HepG2 (cell line): ENCODE measurements around the gene JAK1. TPM values are rescaled to one million over a fixed set of nuclear protein-coding genes. Genes with fewer than 3 reads are reported as not detected.

Experiments
- ATAC-seq: fragments of 200-7000 bp; cut with Tn5 transposase; 3 replicates; pipeline ENCODE4 v1.9.1; 2020; ENCODE audit warnings: mild to moderate bottlenecking, moderate library complexity
- BruUV-seq: library from RNA; stranded (reverse); fragments of 400-500 nt; replicated peaks from 2 replicates; lab custom pipeline; 2021; lab: Mats Ljungman, UMichigan
- CTCF ChIA-PET: fragments of 300-600 bp; formaldehyde crosslinking; extraction: SDS; loops from one replicate; lab custom pipeline; 2021; ENCODE audit warnings: low total read pairs, inconsistent platforms, low intra/inter-chr PET ratio; lab: Yijun Ruan, JAX
- POLR2A ChIA-PET: fragments of 350-600 bp; sonication (Branson Sonifier 250); formaldehyde crosslinking; loops from one replicate; lab custom pipeline; 2020; ENCODE audit warnings: antibody characterized with exemption, inconsistent platforms; lab: Yijun Ruan, JAX
- DNase-seq: peaks from one replicate; pipeline ENCODE4 v3.0.0-alpha.2; 2015; ENCODE audit warnings: low spot score
- FAIRE-seq: peaks from 3 replicates; lab custom pipeline; 2011; peaks lifted over from hg19 to GRCh38; lab: Jason Lieb, UNC
- H2AFZ ChIP-seq: one replicate; pipeline ENCODE4 v1.6.1; 2011; ENCODE audit warnings: low read length, inconsistent platforms
- H3K27ac ChIP-seq: fragments of 300-600 bp; 3 replicates; pipeline ENCODE4 v1.8.0; 2011; ENCODE audit warnings: mixed run types, mild to moderate bottlenecking, mixed read lengths, low read length, inconsistent platforms; ENCODE audit not compliant: insufficient read depth; ENCODE audit errors: extremely low read length
- H3K27me3 ChIP-seq, 2 experiments: fragments of 200-600 bp in 1 of 2; 2 replicates in 1 of 2; 3 replicates in 1 of 2; pipeline versions ENCODE4 v1.6.0 to v1.8.0; 2011; ENCODE audit warnings: low read length in 2 of 2, mild to moderate bottlenecking in 2 of 2, moderate library complexity in 2 of 2, inconsistent platforms in 1 of 2; ENCODE audit not compliant: insufficient read depth in 2 of 2, control insufficient read depth in 1 of 2
- H3K36me3 ChIP-seq, 2 experiments: fragments of 200-600 bp in 1 of 2; replicated peaks in 1 of 2; 2 replicates in 1 of 2; 3 replicates in 1 of 2; pipeline versions ENCODE4 v1.5.1 to v1.8.0; 2011; ENCODE audit warnings: low read length in 2 of 2, inconsistent platforms in 1 of 2; ENCODE audit not compliant: insufficient read depth in 2 of 2, control insufficient read depth in 1 of 2
- H3K4me1 ChIP-seq: 2 replicates; pipeline ENCODE4 v1.5.1; 2012; ENCODE audit warnings: low read length, inconsistent platforms; ENCODE audit not compliant: insufficient read depth
- H3K4me2 ChIP-seq: 2 replicates; pipeline ENCODE4 v1.6.0; 2011; ENCODE audit warnings: low read depth, low read length, inconsistent platforms
- H3K4me3 ChIP-seq, 3 experiments: fragments of 200-600 bp in 1 of 3; sonication (generic), shearing (Covaris generic) in 1 of 3; replicated peaks in 1 of 3; 2 replicates each; pipeline ENCODE4 v1.5.1; 2011 to 2016; ENCODE audit warnings: low read length in 3 of 3, inconsistent platforms in 2 of 3, low read depth in 2 of 3, mild to moderate bottlenecking in 2 of 3, control low read depth in 1 of 3, mixed read lengths in 1 of 3; ENCODE audit not compliant: insufficient read depth in 1 of 3
- H3K79me2 ChIP-seq: one replicate; pipeline ENCODE4 v1.6.1; 2011; ENCODE audit warnings: low read length, inconsistent platforms; ENCODE audit not compliant: insufficient read depth
- H3K9ac ChIP-seq: 2 replicates; pipeline ENCODE4 v1.6.0; 2011; ENCODE audit warnings: mild to moderate bottlenecking, low read depth, low read length, inconsistent platforms; ENCODE audit not compliant: insufficient read depth
- H3K9me3 ChIP-seq: 2 replicates; pipeline ENCODE4 v1.5.1; 2012; ENCODE audit warnings: mild to moderate bottlenecking, low read length
- H4K20me1 ChIP-seq: 2 replicates; pipeline ENCODE4 v1.6.0; 2011; ENCODE audit warnings: inconsistent platforms, mild to moderate bottlenecking, low read length, moderate library complexity; ENCODE audit not compliant: insufficient read depth
- CBX5 ChIP-seq: sonication (generic); formaldehyde crosslinking; IDR thresholded peaks from 2 replicates; pipeline ENCODE4 v1.4.0; 2020; ENCODE audit warnings: missing genetic modification reagents, borderline replicate concordance
- KDM3A ChIP-seq: IDR thresholded peaks from 2 replicates; pipeline ENCODE4 v1.6.1; 2018; ENCODE audit warnings: low read depth, missing compliant biosample characterization
- STAG1 ChIP-seq: sonication (generic); formaldehyde crosslinking; IDR thresholded peaks from 2 replicates; pipeline ENCODE4 v1.4.0; 2020; ENCODE audit warnings: missing genetic modification reagents
- ZBTB8A ChIP-seq: sonication (generic); formaldehyde crosslinking; IDR thresholded peaks from 2 replicates; pipeline ENCODE4 v1.4.0; 2020; ENCODE audit warnings: mild to moderate bottlenecking, low read depth, missing genetic modification reagents, borderline replicate concordance
- ZNF138 ChIP-seq: sonication (generic); formaldehyde crosslinking; IDR thresholded peaks from 2 replicates; pipeline ENCODE4 v1.5.0; 2020; ENCODE audit warnings: mild to moderate bottlenecking, low read depth, missing genetic modification reagents
- ZNF326 ChIP-seq: sonication (generic); formaldehyde crosslinking; IDR thresholded peaks from 2 replicates; pipeline ENCODE4 v1.4.0; 2020; ENCODE audit warnings: missing genetic modification reagents, borderline replicate concordance
- ZNF331 ChIP-seq: sonication (generic); formaldehyde crosslinking; IDR thresholded peaks from 2 replicates; pipeline ENCODE4 v1.4.0; 2020; ENCODE audit warnings: missing genetic modification reagents
- WGBS: methylation state at CpG from one replicate; pipeline ENCODE4 v1.1.6; 2017; ENCODE audit warnings: low lambda C conversion rate; 5-methylcytosine and 5-hydroxymethylcytosine counted together
- in situ Hi-C: cut with HindIII; loops from 2 replicates; pipeline ENCODE4 v1.10.0; 2017; ENCODE audit warnings: low pct_unique_long_range_greater_than_20kb; ENCODE audit not compliant: extremely low pct_ligation_motif_present
- intact Hi-C: fragments of 100-400 bp; cut with micrococcal nuclease; formaldehyde crosslinking; loops from one replicate; pipeline ENCODE4 v1.10.0; 2022; ENCODE audit not compliant: unreplicated experiment
- polyA plus RNA-seq, 8 experiments: library from polyadenylated mRNA; depleted of rRNA in 3 of 8; stranded (reverse) in 7 of 8; unstranded in 1 of 8; fragments of >200 nt; fragmentation: Illumina TruSeq in 4 of 8; extraction: Trizol in 4 of 8; gene quantifications; 2 replicates each; pipeline versions ENCODE4 v1.2.1 to v1.2.3, GENCODE V29; 2011 to 2016; ENCODE audit warnings: low read depth in 4 of 8, missing spikeins in 1 of 8, mixed read lengths in 1 of 8; ENCODE audit not compliant: insufficient read depth in 1 of 8
- total RNA-seq, 5 experiments: library from RNA; depleted of rRNA; stranded (reverse); fragments of >200 nt; fragmentation: Illumina TruSeq; extraction: Trizol; gene quantifications; 2 replicates each; pipeline ENCODE4 v1.2.3, GENCODE V29; 2016; ENCODE audit warnings: low read depth in 1 of 5
- TF ChIP-seq, protein P1 (sequence below): sonication (generic); formaldehyde crosslinking; IDR thresholded peaks from 2 replicates; pipeline ENCODE4 v1.8.0; 2022; ENCODE audit warnings: missing genetic modification reagents, mild to moderate bottlenecking, moderate library complexity, borderline replicate concordance
- TF ChIP-seq, protein P2 (sequence below): sonication (generic); formaldehyde crosslinking; IDR thresholded peaks from 2 replicates; pipeline ENCODE4 v1.8.0; 2022; ENCODE audit warnings: missing genetic modification reagents, mild to moderate bottlenecking, borderline replicate concordance
- TF ChIP-seq, protein P3 (sequence below): sonication (generic); formaldehyde crosslinking; IDR thresholded peaks from 2 replicates; pipeline ENCODE4 v1.5.0; 2020; ENCODE audit warnings: missing genetic modification reagents

JAK1 gene
- total and polyA plus RNA-seq, 2 of the 13 experiments (the other 11 are each of a cell fraction or from before 2014, with no cell fraction given): 23.9 to 42.4 TPM

DNA sequence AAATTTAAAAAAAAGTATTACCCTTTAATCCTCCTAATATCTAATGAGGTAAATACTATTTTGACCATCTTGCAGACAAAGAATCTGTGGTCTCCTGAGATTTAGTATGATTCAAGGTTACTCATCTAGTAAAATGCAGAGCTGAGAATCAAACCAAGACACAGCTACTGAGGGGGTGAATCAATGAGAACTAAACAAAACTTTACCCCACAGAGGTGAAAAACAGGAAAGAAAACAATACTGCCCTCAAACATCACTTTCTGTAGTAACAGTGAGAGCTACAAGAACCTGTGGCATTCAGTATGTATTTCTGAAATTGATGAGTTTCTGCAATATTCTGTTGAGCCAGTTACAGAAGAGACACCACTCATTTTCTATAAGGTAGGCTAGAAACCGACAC, 85.1 kb downstream of the JAK1 start:
- no peak for ATAC-seq
- Histone ChIP-seq H3K9ac (no peak overlapping the region), H4K20me1 (no peaks in the 10 kb centered on the region), H3K4me3 (no peak overlapping the region), H3K4me2 (no peak overlapping the region), H3K9me3 (no peaks in the 10 kb centered on the region), H3K27ac (no peak overlapping the region), H3K27me3 (no peaks in the 10 kb centered on the region), H3K36me3 (peaks cover 16 to 41% of the 10 kb centered on the region in 2 experiments), H3K4me1 (0 out of 2 replicates have a peak, but pooled peaks cover 5% of the 10 kb centered on the region), H2AFZ (no peak overlapping the region), H3K79me2 (no peaks in the 10 kb centered on the region)
- intact Hi-C loops: no loop called here
- POLR2A ChIA-PET: no interaction called here
- no peak for DNase-seq
- CTCF ChIA-PET: no interaction called here
- WGBS: 80% methylated on average over 1 of the region's 1 CpG
- FAIRE-seq: no peak
- BruUV-seq: no TSS peak
- TF ChIP-seq, protein P1, sequence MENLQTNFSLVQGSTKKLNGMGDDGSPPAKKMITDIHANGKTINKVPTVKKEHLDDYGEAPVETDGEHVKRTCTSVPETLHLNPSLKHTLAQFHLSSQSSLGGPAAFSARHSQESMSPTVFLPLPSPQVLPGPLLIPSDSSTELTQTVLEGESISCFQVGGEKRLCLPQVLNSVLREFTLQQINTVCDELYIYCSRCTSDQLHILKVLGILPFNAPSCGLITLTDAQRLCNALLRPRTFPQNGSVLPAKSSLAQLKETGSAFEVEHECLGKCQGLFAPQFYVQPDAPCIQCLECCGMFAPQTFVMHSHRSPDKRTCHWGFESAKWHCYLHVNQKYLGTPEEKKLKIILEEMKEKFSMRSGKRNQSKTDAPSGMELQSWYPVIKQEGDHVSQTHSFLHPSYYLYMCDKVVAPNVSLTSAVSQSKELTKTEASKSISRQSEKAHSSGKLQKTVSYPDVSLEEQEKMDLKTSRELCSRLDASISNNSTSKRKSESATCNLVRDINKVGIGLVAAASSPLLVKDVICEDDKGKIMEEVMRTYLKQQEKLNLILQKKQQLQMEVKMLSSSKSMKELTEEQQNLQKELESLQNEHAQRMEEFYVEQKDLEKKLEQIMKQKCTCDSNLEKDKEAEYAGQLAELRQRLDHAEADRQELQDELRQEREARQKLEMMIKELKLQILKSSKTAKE (CRISPR knock-in tag): no peak
- TF ChIP-seq, protein P2, sequence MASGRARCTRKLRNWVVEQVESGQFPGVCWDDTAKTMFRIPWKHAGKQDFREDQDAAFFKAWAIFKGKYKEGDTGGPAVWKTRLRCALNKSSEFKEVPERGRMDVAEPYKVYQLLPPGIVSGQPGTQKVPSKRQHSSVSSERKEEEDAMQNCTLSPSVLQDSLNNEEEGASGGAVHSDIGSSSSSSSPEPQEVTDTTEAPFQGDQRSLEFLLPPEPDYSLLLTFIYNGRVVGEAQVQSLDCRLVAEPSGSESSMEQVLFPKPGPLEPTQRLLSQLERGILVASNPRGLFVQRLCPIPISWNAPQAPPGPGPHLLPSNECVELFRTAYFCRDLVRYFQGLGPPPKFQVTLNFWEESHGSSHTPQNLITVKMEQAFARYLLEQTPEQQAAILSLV: no peak
- no peak for TF ChIP-seq STAG1 (CRISPR knock-in tag)
- no peak for TF ChIP-seq CBX5 (CRISPR knock-in tag)
- no peak for TF ChIP-seq ZNF331 (CRISPR knock-in tag)
- TF ChIP-seq ZNF138 (CRISPR knock-in tag): no peak
- no peak for TF ChIP-seq ZBTB8A (CRISPR knock-in tag)
- TF ChIP-seq, protein P3, sequence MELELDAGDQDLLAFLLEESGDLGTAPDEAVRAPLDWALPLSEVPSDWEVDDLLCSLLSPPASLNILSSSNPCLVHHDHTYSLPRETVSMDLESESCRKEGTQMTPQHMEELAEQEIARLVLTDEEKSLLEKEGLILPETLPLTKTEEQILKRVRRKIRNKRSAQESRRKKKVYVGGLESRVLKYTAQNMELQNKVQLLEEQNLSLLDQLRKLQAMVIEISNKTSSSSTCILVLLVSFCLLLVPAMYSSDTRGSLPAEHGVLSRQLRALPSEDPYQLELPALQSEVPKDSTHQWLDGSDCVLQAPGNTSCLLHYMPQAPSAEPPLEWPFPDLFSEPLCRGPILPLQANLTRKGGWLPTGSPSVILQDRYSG: no peak
- TF ChIP-seq KDM3A: no peak
- TF ChIP-seq ZNF326 (CRISPR knock-in tag): no peak
- in situ Hi-C loops: no loop called here
